Activated CD4-positive, alpha-beta memory T cell treated with anti-CD3 and anti-CD28 coated beads, Interleukin-2, amount 10 ng/mL, durations not matched to agents 7 days and 5 days (primary cell): ENCODE measurements around the gene PSMB10. TPM values are rescaled to one million over a fixed set of nuclear protein-coding genes. Genes with fewer than 3 reads are reported as not detected.
"Not testable (repeated sequence)": the region's sequence is repeated elsewhere in the genome, so short reads cannot be mapped to it uniquely, and the experiment has no call there.

ENCODE experiments used
- CTCF ChIA-PET: fragments of 350-600 bp; sonication (Branson Sonifier 250); formaldehyde crosslinking; loops from one replicate; lab custom pipeline; 2021; ENCODE audit warnings: antibody characterized with exemption, inconsistent platforms; lab: Charles Lee
- POLR2A ChIA-PET: fragments of 350-600 bp; sonication (Branson Sonifier 250); formaldehyde crosslinking; loops from one replicate; lab custom pipeline; 2021; ENCODE audit warnings: antibody characterized with exemption; lab: Charles Lee
- DNase-seq: peaks from one replicate; pipeline ENCODE4 v3.0.0-alpha.2; 2020
- H3K27ac Mint-ChIP-seq: one replicate; pipeline ENCODE4 v1.8.0; 2021; ENCODE audit warnings: mild to moderate bottlenecking, mixed read lengths
- H3K27me3 Mint-ChIP-seq: one replicate; pipeline ENCODE4 v1.8.0; 2021; ENCODE audit warnings: mixed read lengths
- H3K36me3 Mint-ChIP-seq: one replicate; pipeline ENCODE4 v1.8.0; 2021; ENCODE audit warnings: low read depth, mixed read lengths
- H3K4me1 Mint-ChIP-seq: one replicate; pipeline ENCODE4 v1.8.0; 2021; ENCODE audit warnings: mixed read lengths
- H3K4me3 Mint-ChIP-seq: one replicate; pipeline ENCODE4 v1.8.0; 2021; ENCODE audit warnings: mild to moderate bottlenecking, mixed read lengths
- H3K9me3 Mint-ChIP-seq: one replicate; pipeline ENCODE4 v1.8.0; 2021; ENCODE audit warnings: mixed read lengths
- total RNA-seq, 2 experiments: library from RNA; stranded (reverse); gene quantifications; one replicate each; pipeline ENCODE4 v1.2.3, GENCODE V29; 2021

PSMB10 gene
- total RNA-seq, 2 experiments from 2014 or later, result 236 to 241 TPM

DNA sequence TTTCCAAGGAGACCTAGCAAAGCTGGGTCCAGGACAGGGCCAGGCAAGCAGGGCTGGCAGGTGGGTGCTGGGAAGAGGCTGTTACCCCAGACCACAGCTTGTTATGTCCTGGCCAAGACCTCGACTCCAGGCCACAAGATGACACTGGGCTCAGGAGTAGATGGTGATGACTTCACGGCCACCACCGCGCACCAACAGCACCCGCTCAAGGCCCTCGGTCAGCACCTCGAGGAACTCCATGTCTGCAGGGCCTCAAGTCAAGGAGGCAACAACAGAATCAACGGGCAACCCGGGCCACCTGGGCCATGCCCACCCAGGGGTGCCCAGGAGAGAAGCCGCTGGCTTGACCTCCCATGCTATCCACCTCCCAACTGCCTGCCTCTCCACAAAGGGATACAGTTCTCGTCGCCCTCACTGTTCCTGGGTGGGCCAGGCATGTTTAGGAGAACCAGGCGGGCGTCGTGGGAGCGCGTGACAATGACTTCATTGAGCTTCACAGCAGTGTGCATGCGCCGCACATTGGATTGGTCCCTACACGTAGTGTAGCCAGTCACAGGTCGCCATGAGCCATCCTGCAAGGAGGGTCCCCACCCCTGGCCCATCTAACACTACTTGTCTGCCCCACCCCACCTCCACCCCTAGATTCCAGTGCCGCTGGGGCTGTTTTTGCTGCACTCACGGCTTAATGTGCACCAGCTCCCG is 8.2 kb upstream of the PSMB10 start:
- DNase-seq, result no peak
- no peaks in the 10 kb centered on the region for H3K27me3 Mint-ChIP-seq
- no peaks in the 10 kb centered on the region for H3K9me3 Mint-ChIP-seq
- ChIA-PET CTCF (no interaction called here), POLR2A (interaction anchor here (1.3 kb wide), 1 partner anchor 9 kb away, joined by 8 read pairs; no protein-coding TSS in a partner anchor)
- H3K4me3 Mint-ChIP-seq, result no peak overlapping the region
- H3K27ac Mint-ChIP-seq, result no peak overlapping the region
- H3K36me3 Mint-ChIP-seq, result peaks cover 26% of the 10 kb centered on the region
- peaks cover 19% of the 10 kb centered on the region for H3K4me1 Mint-ChIP-seq

DNA sequence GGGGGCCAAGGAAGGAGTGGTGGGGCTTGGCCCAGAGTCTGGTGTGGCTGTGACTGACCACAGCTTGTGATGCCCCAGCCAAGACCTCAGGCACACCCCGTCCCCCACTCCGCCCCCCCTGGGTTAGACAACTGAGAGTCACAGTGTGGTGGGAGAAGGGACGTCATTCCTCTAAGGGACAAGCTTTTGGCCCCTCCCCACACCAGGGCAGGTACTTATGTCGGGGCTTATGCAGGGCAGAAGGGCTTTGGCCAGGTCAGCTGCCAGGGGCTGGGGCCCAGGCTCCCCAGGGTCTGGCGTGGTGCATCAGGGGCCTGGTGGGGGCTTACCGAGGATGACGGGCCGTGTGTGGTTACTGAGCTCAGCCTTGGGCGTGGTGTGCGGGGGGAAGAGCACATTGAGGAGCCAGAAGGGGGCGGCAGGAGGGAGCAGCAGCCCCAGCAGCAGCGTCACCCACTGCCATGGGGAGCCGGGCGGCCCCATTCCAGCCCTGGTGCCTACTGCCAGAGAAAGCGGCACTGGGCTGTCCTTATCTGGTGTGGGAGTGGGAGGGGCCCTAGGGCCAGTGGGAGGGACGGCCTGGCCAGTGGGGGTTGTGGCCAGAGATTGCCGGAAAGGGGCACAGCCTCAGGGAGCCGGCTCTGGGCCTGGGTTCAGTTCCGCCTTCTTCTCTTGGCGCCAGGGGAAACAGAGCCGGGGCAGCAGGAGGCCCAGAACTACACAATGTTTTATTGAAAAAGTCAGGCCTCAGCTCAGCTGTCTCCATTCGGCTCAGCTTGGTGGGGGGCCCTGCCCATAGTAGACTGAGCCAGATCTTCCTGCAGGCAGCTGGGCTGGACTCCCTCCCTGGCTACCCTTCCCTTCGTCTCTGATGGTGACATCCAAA is 7.2 kb upstream of the PSMB10 start, which contains the start of gene LCAT:
Gene LCAT, minus strand, starts transcription at position 502 of the 886 bp plus-strand sequence. Its CDS starts 19 bp downstream, at position 483.
- no peak for DNase-seq
- Mint-ChIP-seq H3K36me3 (peaks cover 30% of the 10 kb centered on the region), H3K4me1 (peaks cover 27% of the 10 kb centered on the region), H3K27ac (no peak within 1 kb of the TSS), H3K4me3 (no peak within 1 kb of the TSS), H3K9me3 (no peaks in the 10 kb centered on the region), H3K27me3 (no peaks in the 10 kb centered on the region)
- CTCF ChIA-PET, result interaction anchor here (0.9 to 2.5 kb wide), 3 partner anchors 21 to 60 kb away, joined by 4 to 11 read pairs (median 4); no protein-coding TSS in a partner anchor
- POLR2A ChIA-PET, result no interaction called here

DNA sequence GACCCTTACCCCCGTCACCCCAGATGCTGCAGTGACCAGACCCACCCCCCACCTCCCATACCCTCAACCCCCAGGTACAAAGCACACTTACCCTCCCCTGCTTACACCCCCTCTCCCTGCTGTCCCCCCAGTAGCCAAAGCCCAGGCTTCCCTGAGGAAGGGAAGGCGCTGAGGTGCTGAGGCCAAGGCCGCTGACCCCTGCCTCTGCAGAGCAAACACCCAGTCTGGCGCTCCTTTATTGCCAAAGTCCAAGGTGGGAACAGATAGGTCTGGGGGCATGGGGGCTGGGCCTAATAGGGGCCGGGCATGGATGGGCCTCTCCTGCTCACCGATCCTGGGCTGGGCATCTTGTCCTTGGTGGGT is 6.6 kb upstream of the PSMB10 start:
- no peak overlapping the region for H3K27ac Mint-ChIP-seq

DNA sequence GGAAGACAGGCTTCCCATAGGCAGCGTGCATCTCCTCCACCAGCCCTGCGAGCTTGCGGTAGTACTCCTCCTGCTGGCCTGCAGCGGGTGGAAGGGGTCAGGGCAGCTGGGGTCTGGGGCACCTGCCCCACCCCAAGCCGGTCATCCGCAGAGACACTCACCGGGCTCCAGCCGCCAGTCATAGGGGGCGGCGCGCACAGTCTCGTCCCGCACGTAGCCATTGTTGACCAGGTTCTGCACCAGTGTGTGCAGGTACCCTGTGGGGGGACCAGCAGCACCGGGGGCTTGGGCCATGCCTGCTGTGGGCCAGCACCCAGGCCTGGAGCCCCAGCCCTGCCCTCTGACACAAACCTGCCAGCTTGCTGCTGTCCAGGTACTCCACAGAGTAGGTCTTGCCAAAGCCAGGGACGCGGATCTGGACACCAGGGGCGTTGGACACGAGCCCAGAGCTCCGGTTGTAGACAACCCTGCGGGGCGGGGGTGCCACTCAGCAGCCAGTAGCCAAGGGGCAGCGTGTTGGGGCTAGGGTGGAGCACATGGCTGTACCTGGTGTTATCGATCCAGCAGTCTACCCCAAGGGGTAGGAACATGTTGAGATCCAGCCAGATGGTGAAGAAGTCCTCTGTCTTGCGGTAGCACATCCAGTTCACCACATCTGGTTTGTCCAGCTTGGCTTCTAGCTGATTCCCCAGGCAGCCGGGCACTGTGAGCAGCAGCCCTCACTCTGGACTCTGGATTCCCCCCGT is 6.0 kb upstream of the PSMB10 start:
- peaks cover 27% of the 10 kb centered on the region for H3K4me1 Mint-ChIP-seq
- no peak overlapping the region for H3K27ac Mint-ChIP-seq
- ChIA-PET CTCF (interaction anchor here (0.7 to 2.5 kb wide), 14 partner anchors 8 to 127 kb away, joined by 3 to 11 read pairs (median 4); partner anchors contain the start of gene NRN1L), POLR2A (interaction anchor here (1.0 kb wide), 1 partner anchor 81 kb away, joined by 3 read pairs; the partner anchor contains the start of genes DDX28 and DUS2)
- peaks cover 25% of the 10 kb centered on the region for H3K36me3 Mint-ChIP-seq
- H3K27me3 Mint-ChIP-seq, result no peaks in the 10 kb centered on the region
- H3K4me3 Mint-ChIP-seq, result no peak overlapping the region
- H3K9me3 Mint-ChIP-seq, result no peaks in the 10 kb centered on the region
- DNase-seq, result no peak

More for the DNA sequence above, 6.6 kb upstream of the PSMB10 start:
- POLR2A ChIA-PET, result interaction anchor here (1.0 kb wide), 1 partner anchor 80 kb away, joined by 3 read pairs; the partner anchor contains the start of genes DDX28 and DUS2
- DNase-seq, result no peak
- Mint-ChIP-seq H3K9me3 (no peaks in the 10 kb centered on the region), H3K36me3 (peaks cover 29% of the 10 kb centered on the region), H3K27me3 (no peaks in the 10 kb centered on the region), H3K4me3 (no peak overlapping the region), H3K4me1 (peaks cover 27% of the 10 kb centered on the region)
- CTCF ChIA-PET, result interaction anchor here (0.9 to 2.5 kb wide), 3 partner anchors 22 to 59 kb away, joined by 4 to 11 read pairs (median 4); no protein-coding TSS in a partner anchor

DNA sequence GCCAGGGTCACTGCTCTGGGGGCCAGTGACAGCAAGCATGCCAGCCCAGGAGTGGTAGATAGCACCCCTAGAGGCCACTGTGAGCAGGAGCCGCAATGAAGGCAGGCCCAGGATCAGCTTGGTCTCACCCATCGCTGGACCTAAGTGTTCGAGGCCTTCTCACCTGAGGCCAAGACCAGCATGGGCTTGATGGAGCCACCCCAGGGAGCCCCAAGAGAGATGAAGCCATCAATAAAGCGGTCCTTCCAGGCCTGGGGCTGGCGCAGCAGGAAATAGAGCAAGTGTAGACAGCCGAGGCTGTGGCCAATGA is 5.5 kb upstream of the PSMB10 start:
- H3K27ac Mint-ChIP-seq, result peak overlapping the region; percentile 66
- peak; percentile 46 for DNase-seq
- H3K4me3 Mint-ChIP-seq, result no peak overlapping the region
- peaks cover 31% of the 10 kb centered on the region for H3K4me1 Mint-ChIP-seq
- ChIA-PET CTCF (interaction anchor here (0.7 to 2.5 kb wide), 13 partner anchors 9 to 127 kb away, joined by 3 to 11 read pairs (median 5); partner anchors contain the start of gene NRN1L), POLR2A (interaction anchor here (1.0 kb wide), 1 partner anchor 81 kb away, joined by 3 read pairs; the partner anchor contains the start of genes DDX28 and DUS2)
- peaks cover 27% of the 10 kb centered on the region for H3K36me3 Mint-ChIP-seq
- no peaks in the 10 kb centered on the region for H3K9me3 Mint-ChIP-seq
- H3K27me3 Mint-ChIP-seq, result no peaks in the 10 kb centered on the region

DNA sequence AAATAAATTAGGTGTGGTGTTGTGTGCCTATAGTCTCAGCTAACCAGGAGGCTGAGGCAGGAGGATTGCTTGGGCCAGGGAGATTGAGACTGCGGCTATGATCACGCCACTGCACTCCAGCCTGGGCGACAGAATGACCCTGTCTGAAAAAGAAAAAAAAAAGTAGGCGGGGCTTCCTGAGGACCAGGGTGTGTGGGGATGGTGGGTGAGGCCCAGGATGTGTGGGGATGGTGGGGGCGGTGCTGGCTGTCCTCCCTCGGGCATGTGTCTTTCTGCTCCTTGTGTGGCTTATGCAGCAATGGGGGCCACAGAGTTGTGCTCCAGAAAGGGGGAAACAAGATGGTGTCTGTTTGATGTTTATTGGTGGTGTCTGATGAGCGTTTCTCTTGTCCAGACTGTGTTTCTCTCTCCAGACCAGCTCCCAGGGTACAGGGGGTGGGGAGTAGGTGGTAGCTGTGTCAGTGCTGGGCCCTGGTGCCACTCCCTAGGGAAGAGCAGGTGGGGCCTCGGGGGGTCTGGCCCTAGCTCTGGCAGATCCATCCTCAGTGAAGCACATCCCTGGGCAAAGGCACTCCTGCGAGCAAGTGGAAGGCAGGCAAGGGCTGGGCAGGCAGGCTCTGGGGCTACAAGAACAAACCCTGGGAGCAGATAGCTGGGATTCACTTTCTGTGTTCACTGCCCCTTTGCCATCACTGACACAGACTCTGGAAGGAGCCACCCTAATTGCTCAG is 5.0 kb upstream of the PSMB10 start:
- ChIA-PET POLR2A (interaction anchor here (0.6 to 1.3 kb wide), 4 partner anchors 12 to 99 kb away, joined by 3 read pairs; partner anchors contain the start of genes PSKH1 and SLC12A4), CTCF (interaction anchor here (0.7 to 2.7 kb wide), 18 partner anchors 9 to 144 kb away, joined by 3 to 11 read pairs (median 4); partner anchors contain the start of genes CTRL and NRN1L)
- Mint-ChIP-seq H3K36me3 (peaks cover 31% of the 10 kb centered on the region), H3K9me3 (no peaks in the 10 kb centered on the region), H3K27ac (peak overlapping the region; percentile 66), H3K4me3 (no peak overlapping the region), H3K4me1 (peaks cover 35% of the 10 kb centered on the region), H3K27me3 (no peaks in the 10 kb centered on the region)
- DNase-seq, result no peak

DNA sequence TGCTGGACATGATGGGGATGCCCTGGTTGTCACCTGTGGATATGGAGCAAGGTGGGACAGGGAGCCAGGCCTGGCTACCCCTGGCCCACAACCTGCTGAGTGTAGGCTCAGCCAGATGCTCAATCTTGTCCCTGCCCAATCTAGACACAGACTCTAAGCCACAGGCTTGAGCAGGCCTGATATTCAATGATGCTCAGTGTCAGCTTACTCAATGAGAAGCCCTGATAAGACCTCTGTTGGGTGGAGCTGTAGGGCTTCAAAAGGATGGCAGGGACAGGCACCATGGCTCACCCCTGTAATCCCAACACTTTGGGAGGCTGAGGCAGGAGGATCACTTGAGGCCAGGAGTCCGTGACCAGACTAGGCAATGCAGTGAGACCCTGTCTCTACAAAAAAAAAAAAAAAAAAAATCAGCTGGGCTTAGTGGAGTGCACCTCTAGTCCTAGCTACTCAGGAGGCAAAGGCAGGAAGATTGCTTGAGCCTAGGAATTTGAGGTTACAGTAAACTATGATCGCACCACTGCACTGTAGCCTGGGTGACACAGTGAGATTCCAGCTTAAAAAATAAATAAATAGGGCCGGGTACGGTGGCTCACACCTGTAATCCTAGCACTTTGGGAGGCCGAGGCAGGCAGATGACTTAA is 3.9 kb upstream of the PSMB10 start:
- Mint-ChIP-seq H3K27me3 (no peaks in the 10 kb centered on the region), H3K4me3 (no peak overlapping the region), H3K27ac (peak overlapping the region; percentile 29), H3K4me1 (peaks cover 36% of the 10 kb centered on the region), H3K36me3 (peaks cover 35% of the 10 kb centered on the region), H3K9me3 (no peaks in the 10 kb centered on the region)
- DNase-seq, result no peak
- CTCF ChIA-PET, result interaction anchor here (0.7 to 2.7 kb wide), 12 partner anchors 8 to 404 kb away, joined by 3 to 10 read pairs (median 5); partner anchors contain the start of genes CTRL and NRN1L
- POLR2A ChIA-PET, result interaction anchor here (1.1 to 1.8 kb wide), 6 partner anchors 10 to 124 kb away, joined by 3 to 4 read pairs (median 3); partner anchors contain the start of genes DDX28, DUS2 and SLC12A4

DNA sequence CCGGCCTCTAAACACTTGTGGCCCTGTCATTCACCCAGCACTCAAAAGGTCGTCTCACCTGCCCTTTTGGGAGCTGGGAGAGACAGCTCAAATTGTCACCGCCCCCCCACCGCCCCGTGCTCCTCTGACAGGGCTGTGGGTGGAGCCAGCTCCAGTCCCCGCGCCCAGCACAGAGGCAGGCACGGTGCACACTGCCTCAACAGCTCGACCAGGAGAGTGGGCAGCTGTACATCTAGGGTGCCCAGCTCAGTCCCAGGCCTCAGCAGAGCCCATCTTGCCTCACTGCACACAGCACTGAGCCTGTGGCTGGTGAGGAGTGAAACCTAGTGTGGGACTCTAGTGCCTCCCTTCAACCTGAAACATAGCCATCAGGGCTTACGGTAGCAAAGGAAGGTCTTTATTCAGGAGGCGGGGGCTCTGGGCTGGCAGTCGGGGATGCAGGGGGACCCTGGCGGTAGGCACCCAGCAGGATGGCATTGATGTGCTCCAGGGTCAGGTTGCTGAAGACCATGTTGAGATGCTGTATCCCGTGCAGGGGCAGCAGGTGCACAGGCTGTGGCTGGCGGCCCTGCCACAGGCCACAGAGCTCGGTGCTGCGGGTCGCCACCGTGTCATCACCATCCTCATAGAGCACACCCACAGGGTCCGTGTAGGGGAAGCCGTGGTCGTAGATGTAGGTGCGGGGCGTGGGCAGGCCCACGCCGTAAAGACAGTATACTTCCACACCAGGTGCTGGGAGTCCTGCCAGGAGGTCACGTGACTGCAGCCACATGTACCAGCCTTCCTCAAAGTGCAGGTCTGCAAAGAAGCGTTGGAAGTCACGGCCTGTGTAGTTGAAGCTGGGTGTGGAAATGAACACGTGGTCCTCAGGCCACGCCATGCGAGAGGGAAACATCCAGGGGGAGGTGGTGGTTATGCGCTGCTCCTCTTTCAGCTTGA is 3.1 kb upstream of the PSMB10 start:
- no peak overlapping the region for H3K4me3 Mint-ChIP-seq
- DNase-seq, result no peak
- H3K4me1 Mint-ChIP-seq, result peaks cover 44% of the 10 kb centered on the region
- peak overlapping the region; percentile 29 for H3K27ac Mint-ChIP-seq
- no peaks in the 10 kb centered on the region for H3K27me3 Mint-ChIP-seq
- CTCF ChIA-PET, result interaction anchor here (0.7 to 2.7 kb wide), 6 partner anchors 11 to 419 kb away, joined by 3 to 10 read pairs (median 5); no protein-coding TSS in a partner anchor
- peaks cover 43% of the 10 kb centered on the region for H3K36me3 Mint-ChIP-seq
- POLR2A ChIA-PET, result interaction anchor here (1.1 to 1.8 kb wide), 5 partner anchors 9 to 125 kb away, joined by 3 to 4 read pairs (median 3); partner anchors contain the start of genes DDX28, DUS2 and SLC12A4
- H3K9me3 Mint-ChIP-seq, result no peaks in the 10 kb centered on the region

DNA sequence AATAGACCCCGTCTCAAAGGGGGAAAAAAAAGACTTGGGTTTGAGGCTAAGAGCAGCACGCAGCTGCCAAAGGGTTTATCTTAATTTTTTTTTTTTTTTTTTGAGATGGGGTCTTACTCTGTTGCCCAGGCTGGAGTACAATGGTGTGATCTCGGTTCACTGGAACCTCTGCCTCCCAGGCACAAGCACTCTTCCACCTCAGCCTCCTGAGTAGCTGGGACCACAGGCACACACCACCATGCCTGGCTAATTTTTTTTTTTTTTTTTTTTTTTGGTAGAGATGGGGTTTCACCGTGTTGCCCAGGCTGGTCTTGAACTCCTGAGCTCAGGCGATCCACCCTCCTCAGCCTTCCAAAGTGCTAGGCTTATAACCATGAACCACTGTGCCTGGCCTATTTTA is 1.1 kb upstream of the PSMB10 start:
- not testable (repeated sequence) for DNase-seq, H3K9me3 Mint-ChIP-seq, H3K27me3 Mint-ChIP-seq
- POLR2A ChIA-PET, result interaction anchor here (3.1 to 3.9 kb wide), 3 partner anchors 46 to 105 kb away, joined by 22 to 32 read pairs (median 28); partner anchors contain the start of gene PSKH1
- Mint-ChIP-seq H3K36me3 (peaks cover 52% of the 10 kb centered on the region), H3K4me1 (peaks cover 56% of the 10 kb centered on the region), H3K4me3 (peak overlapping the region; percentile 100), H3K27ac (peak overlapping the region; percentile 97)
- CTCF ChIA-PET, result interaction anchor here (0.7 to 4.3 kb wide), 5 partner anchors 9 to 153 kb away, joined by 3 to 22 read pairs (median 6); partner anchors contain the start of gene NRN1L
